ENCODE data around the gene SPATA13.

The SPATA13 gene

DNA sequence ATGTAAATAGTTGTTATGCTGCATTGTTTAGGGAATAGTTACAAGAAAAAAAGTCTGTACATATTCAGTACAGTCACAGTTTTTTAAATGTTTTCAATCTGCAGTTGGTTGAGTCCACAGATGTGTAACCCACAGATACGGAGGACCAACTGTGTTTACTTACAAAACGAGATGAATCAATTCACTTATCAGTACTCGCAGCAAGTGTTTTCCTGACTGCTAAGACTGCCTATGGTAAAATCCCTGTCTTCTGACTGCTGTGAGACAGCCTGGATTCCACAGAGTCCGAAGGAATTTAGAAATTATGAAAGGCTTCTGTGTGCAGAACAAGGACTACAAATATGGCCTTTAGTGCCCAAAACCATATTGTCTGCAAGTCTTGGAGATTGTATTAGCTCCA lies 103.1 kb downstream of the SPATA13 start:
- no peak for DNase-seq

DNA sequence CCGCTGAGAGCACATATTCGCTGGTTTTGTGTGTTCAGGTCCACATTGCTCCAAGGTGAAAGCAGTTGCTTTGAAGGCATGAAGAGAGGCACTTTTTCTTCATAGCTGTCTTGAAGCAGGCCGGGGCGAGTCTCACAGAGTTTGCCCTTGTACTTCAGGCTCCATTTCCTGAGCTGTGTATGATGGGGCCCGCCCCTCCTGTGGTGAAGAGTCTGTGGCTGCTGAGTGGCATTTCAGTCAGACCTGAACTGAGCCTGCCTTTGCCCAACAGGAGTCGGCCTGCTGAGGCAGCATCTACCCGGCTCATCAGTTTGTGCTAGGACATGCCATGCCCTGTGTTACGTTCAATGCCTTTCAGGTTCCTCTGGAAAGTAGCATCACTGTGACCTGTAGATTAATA lies 104.5 kb downstream of the SPATA13 start:
- peak in 1 of 2 donors; percentile 49 for DNase-seq

DNA sequence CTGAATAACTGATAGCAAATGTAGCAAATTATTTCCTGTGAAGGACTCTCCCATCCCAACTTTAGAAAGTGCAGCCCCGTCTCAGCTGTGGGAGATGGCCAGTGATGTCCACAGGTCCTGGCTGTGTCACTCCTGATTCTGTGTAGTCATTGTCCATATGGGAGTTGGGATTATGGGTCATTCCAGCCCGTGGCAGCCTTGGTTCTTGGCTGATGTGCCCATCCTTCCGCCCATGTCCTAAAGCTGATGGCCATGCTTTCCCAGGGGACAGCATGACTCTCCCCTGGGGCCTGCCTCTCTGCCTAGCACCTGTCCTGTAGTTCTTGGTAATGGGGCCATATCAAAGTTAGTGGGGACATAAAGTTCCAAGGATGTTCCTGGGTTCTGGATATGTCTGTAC lies 104.9 kb downstream of the SPATA13 start:
- no peak for DNase-seq

DNA sequence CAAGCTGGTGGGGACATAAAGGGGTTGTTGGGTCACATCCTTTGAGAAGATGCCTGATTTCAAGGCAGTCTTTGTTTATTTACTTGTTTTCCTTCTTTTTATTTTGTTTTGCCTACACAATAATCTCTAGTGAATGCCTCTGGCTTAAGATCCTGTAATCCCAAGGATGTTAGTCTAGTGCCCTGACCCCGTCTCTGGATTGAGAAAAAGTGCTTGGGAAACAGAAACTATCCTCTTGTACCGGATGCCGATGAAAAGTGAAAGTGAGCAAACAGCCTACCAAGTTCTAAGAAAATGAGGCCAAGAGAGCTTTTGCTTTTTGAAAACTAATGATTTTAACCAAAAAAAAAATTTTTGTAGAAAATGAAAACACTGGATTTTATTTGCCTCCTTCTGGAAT lies 106.8 kb downstream of the SPATA13 start:
- DNase-seq: peak in 1 of 2 donors; percentile 59

DNA sequence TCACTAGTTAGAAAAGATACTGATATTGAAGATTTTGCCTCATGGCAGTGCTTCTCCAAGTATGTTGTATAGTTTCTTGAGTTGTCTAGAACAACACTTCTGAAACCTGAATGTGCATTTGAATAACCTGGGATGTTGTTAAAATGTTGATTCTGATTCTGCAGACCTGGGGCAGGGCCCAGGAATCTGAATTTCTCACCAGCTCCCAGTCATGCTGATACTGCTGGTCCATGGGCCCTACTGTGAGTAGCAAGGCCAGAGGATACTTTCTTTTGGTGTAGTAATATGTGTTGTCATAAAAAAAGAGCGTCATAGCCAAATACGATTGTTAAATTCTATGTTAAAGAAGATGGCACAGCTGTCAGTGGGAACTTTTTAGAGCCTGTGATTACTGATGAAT lies 107.3 kb downstream of the SPATA13 start:
- no peak for DNase-seq

DNA sequence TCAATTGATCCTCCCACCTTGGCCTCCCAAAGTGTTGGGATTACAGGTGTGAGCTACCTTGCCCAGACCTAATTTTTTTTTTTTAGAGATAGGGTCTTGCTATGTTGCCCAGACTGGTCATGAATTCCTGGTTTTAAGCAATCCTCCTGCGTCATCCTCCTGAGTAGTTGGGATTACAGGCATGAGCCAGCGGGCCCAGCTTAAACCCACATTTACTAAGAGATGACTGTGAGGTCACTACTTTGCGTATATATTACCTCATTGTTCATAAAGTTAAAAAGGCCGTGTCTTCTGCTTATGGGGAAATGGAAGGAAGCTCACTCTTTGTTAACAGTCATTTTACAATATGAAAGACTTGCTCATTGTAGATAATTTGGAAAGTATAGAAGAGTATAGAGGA lies 109.3 kb downstream of the SPATA13 start:
- no peak for DNase-seq

DNA sequence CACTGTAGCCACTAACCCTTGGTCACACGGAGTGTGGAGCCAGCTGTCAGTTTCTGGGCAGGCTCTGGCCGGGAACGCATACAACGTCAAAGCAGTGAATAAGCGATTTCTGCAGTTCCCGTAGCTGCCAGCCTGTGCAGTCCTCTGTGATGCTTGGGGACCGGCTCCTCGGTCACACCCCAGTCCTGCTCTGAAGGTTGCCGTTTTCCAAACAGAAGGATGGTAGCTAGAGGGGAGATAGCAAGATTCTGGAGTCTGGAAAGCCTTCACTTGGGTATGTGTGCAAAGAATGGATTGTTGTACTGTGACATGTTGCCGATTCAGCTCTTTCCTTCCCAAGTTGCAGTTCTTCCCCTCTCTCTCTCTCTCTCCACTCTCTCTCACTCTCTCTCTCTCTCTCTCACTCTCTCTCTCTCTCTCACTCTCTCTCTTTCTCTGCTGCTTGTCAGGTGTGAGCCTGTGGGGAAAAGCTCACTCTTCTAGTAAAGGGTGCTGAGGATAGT lies 110.2 kb downstream of the SPATA13 start:
- peak; percentile 52 to 59 for DNase-seq

DNA sequence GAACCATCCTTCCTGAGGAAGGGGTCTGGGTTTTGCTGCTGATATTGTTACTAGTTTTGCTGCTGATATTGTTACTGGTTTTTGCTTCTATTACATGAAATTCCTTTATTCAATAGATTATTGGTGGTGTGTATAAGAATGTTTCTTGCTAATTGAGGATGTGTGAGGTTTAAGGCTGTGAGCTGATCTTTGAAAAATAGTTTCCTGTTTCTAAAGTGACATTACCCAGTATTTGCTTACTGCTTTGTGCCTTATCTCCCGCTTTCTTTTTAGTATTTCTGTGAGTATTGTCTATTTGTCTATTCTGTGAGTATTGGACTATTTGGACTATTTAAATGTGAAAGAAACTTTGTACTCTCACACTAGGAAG lies 110.7 kb downstream of the SPATA13 start:
- DNase-seq: no peak

DNA sequence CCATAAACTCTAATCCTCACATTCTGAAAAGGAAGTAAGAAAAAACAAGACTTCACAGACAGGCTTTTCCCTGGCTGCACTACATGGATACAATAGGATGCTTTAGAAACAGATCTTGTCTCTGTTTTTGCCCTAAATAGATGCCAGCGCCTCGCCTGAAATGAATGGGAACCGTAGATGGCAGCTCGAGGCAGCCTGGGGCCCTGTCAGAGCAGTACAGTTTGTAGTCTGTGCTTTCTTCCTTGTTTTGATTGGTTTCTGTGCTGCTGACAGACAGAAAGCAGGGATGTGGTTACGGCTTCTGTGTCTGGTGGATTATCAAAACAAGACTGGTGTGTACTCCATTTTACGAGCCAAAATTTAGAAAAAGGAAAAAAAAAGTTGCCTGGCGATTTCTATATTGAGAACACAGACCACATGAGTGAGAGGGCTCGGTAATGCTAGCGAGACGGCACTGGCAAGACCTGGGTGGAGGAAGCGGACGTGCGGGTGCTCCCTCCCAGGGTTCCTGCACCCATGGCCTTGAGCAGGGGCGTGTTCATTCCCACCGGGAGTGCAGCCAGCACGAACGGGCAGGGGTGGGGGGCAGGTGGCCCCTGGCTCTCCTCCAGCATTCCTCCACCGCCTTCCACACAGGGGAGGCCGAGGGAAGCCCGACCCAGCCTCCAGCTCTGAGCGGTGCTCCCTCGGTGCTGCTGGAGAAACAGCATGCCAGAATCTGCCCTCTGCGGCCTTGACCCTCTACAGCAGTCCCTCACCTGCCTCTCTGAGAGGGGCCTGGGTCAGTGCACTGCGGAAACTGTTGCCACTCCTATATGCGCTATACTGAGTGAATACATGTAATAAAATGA lies 111.3 kb downstream of the SPATA13 start:
- peak in 1 of 2 donors; percentile 81 for DNase-seq

DNA sequence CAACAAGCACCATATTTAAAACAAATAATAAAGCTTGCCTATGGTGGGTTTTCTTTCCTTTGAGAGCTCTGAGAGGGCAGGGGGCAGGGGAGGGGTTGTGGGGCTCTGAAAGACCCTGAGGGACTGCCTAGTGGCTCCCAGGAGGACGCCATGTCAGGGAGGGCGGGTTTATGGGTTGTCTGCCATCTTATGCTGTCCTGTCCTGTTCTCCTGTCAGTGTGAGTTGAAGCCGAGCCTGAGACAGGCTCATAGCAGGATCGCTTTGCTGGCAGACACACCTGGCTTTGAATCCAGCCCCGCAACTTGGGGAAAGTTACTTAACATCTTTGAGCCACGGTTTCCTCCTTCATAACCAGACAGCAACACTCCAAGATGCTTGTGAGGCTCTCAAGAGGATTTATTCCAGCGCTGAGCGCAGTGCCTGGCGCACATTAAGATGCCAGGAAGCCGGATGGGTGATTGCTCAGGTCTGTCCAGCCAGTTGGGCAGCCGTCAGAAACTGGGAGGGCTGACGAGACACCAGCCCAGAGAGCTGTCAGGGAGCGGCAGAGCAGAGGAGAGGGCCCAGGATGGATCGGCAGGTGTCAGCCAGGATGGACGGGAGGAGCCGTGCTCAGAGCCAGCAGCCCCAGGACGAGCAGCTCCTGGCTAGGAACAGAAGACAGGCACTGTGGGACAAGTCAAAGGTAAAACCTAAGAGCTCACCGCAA lies 112.1 kb downstream of the SPATA13 start:
- no peak for DNase-seq

DNA sequence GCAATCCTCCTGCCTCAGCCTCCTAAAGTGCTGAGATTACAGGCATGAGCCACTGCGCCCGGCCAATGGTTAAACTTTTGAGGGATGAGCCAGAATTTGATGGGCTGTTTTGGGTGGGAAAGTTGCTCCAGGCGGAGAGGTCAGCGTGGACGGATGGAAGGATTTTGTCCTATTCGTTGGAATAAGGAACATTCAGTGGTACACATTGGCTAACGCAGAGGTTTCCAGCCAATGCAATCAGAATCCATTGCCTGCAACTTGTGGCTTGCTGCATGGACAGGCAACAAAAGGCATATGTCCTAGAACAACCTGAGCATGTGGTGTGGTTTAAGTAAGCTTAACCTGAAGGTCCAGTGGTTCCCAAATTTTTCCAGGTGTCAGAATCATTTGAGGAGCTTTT lies 113.4 kb downstream of the SPATA13 start:
- no peak for DNase-seq

DNA sequence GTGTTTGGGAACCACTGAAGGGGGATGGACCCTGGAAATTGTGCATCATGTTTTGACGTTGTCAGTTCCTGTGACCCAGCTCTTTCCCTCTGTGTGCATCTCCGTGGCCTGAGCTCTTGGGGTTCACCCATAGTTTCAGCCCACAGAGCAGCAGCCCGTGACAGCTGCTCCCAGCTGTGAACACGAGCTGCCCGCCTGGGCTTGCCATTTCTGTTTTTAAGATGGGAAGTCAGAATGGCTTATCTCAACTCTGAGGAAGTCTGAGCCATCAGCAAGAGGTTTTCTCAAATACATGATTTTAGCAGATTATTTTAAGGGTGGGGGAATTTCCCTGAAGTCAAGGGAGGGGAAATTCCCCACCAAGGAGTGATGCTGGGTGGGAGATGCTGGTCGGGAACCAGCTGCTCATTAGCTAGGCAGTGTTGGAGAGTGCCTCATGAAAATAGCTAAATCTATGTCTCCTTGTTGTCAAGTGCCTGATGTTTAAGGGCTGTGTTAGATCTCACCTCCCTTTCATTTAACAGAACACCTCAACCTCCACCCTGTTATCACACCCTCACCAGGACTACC lies 114.0 kb downstream of the SPATA13 start:
- peak in 1 of 2 donors; percentile 71 for DNase-seq

DNA sequence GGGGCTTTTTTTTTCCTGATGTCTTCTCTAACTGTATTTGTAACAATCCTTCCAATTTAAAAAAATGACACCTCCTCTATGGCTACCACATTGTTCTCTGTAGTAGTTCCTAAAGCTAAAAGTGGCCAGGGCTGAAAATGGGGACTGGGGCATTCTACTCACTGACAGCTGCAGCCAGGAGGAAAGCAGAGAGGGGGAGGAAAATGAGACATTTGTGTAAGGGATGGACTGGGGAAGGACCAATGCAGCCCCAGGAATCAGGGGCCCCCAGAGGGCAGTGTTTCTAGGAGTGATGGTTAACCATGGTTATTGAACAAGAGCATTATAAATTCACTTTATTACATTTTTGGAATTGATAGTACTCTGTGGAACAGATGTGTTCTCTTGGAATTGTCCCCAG lies 114.5 kb downstream of the SPATA13 start:
- DNase-seq: no peak

DNA sequence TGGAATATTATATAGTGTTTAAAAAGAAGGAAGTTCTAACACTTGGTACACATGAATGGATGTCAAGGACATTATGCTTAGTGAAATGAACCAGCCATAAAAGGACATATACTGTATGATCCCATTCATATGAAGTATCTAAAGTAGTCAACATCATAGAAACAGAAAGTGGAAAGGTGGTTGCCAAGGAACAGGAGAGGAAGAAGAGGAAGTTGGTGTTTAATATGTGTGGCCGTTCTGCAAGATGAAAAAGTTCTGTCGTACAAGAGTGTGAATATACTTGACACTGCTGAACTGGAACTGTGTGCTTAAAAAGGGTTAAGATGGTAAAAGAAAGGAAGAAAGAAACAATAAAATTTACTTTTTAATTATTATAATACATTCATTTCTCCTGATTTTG lies 115.8 kb downstream of the SPATA13 start:
- peak in 1 of 2 donors; percentile 88 for DNase-seq

DNA sequence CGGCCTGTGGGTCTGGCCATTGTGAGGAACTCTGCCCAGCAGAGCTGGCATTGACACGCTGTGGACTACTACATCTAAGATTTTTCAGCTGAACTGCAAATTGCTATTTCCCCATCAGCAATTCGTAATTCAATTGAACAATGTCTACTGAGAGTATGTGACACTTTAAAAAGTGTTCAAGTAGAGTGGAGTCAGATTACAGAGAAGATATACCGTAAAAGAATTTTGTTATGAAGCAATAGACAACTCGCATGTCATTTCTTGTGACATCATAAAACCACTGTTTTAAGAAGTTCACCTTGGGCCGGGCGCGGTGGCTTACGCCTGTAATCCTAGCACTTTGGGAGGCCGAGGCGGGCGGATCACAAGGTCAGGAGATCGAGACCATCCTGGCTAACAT lies 116.3 kb downstream of the SPATA13 start:
- DNase-seq: no peak

DNA sequence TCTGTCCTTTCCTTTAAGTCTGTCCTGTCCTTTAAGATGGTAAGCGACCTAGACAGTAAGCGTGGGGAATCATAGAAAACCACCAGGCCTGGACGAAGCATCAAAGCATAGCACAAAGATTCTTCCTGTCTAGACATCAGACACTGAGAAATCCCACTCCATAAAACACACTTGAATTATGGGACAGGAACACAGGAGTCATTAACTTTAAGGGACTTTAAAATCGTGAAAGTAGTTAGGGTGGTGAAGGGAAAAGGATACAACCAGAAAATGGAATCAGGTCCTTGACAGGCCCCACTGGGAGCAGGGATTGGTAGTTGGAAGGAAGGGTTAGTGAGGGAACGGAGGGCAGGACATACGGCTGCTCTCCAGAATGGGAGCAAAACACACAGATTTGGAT lies 117.2 kb downstream of the SPATA13 start:
- no peak for DNase-seq

DNA sequence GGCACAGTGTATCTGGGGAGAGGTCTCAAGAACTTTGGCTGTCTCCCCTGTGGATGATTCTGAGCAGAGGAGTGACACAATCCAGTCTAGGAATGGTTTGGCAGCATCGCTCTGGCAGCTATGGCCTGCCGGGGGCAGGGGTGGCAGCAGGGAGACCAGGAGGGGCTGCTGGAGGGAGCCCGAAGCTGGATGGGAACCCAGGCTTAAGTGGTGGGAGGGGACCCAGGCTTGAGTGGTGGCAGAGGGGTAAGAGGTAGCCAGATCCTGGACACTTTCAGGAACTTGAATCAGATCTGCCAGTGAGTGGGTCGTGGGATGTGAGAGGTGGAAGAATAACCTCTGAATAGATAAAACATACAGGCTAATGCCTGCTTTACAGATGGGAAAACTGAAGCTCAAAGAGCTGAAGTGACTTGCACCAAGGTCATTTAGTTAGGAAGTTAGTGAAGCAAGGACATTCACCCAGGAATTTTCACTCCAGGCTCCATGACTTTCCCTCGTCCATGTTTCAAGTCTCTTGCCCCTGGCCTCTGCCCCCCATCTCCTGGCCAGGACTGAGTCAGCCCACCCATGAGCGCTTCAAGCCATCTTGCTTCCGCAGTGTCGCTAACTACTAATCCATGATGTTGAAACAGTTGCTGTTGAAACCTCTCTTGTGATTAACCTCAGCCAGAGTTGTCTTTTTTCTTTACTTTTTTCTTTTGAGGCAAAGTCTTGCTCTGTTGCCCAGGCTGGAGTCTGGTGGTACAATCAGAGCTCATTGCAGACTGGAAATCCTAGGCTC lies 119.0 kb downstream of the SPATA13 start:
- no peak for DNase-seq

DNA sequence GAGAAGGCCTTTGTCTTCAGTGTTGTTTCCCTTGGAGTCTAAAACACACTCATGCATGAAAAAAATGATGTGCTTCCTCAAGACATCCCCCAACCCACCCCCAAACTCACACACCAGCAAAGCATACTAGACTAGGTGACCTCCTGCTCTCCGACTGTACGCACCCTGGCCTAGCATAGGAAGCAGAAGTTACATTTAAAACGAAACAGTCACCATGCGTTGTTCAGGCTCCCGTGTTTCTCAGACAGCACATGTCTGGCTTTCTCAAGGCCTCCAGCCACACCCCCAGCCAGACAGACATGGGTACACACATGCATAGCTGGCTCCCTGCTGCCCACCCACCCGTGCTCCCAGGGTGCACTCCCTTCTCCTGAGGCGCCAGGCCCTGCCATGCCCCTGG lies 120.2 kb downstream of the SPATA13 start:
- no peak for DNase-seq

DNA sequence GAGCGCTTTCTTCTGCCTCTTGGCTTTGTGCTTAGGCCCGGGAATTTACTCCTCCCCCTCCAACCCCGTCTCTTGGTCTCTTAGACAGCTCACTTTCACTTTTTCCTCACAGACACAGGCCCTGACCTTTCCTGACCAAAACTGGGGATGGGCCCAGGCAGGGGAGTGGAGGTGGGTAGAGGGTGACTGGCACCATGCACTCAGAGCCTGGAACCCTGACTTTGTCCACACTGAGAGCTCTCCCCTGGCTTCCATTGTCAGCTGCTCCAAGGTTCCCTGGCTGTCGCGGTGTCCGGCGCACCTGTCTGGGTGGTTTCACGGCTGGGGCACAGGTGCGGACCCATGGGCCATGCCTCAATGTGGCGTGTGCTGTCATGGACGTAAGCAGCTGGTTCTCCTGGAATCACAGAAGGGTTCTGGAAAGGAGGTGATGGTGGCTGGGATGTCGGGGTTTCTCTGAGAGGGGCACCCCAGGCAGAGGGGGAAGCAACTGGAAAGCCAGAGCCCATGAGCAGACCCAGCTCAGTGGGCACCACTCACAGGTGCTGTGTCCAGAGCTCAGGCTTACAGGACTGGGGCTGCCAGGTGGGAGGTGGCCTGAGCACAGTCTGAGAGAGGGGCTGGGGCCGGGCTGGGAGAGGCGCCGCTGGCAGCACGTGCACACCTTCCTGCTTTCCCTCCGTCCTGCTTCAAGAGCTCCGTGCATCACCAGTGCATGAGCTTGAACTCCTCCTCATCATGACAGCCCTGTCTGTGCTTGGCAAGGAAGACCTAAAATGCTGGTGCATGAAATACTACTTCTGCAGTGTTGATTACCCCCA lies 120.9 kb downstream of the SPATA13 start:
- DNase-seq: no peak

DNA sequence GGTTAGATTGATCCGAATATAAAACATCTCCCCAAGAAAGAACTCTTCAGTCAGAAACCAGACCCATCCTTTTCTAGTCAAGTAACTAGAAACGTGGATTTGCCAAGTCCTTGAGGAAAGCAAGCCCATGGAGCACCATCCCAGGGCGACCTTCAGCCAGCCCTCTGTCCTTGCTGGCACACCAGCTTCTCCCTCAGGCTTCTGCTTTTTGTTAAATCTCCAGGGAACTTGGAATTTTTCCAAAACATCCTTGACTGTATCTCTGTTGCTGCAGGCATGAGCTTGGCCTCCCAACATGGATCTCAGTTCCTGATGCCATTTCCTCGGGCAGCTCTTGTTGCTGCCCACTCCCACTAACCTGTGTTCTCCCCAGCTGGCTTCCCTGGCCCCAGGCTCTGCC lies 121.7 kb downstream of the SPATA13 start:
- DNase-seq: no peak

DNA sequence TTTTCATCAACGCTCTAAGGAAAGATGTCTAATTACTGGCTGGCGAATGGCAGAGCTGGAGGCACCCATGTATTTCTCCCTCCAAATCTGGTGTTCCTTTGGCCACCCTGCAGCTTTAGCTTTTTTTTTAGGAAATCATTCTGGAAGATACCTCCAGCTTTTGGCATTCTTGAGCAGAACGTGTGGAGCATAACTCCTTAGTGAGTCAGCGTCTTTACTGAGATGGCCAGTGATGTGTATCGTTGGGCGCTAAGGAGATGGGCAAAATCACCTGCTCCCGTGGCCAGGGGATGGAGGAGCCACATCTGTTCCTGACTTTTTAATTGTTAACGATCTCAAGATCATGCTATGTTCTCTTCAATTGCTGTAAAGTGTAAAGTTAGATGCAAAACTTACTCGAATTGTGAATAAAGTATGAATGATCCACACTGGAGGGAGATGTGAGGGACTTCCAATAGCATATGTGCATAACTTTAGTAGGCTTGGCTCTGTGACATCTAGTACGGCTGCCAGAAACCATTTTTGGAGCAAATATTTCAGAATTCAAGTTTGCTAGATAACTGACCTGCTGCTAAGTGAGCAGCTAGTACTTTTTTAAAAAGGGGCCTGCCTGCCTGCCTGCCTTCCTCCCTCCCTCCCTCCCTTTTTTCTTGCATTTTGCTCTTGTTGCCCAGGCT lies 124.5 kb downstream of the SPATA13 start:
- no peak for DNase-seq

DNA sequence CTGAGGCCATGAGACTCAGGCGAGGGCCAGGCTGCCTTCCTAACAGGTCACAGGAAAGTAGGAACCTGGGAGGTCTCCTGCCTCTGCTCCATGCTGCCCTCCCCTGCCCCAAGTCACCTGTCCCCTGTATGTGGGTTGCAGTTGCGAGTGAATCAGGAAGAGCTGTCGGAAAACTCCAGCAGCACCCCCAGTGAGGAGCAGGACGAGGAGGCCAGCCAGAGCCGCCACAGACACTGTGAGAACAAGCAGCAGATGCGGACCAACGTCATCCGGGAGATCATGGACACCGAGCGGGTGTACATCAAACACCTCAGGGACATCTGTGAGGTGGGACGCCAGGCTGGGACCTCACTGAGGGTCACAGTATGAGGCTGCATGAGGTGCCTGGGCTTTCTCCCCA lies 126.1 kb downstream of the SPATA13 start:
- no peak for DNase-seq
